WTC11 (cell line): ENCODE data around the gene ZCCHC24. TPM values are rescaled to one million over a fixed set of nuclear protein-coding genes. Genes with fewer than 3 reads are reported as not detected.

Source experiments
- ATAC-seq: fragments of 200-7000 bp; cut with Tn5 transposase; 2 replicates; pipeline ENCODE4 v1.10.0; 2021; ENCODE audit warnings: mild to moderate bottlenecking, moderate library complexity
- CTCF ChIA-PET: fragments of 300-600 bp; sonication (Branson Sonifier 250); formaldehyde crosslinking; loops from one replicate; lab custom pipeline; 2021; ENCODE audit warnings: antibody characterized with exemption; lab: Charles Lee
- POLR2A ChIA-PET: fragments of 350-600 bp; sonication (Branson Sonifier 250); formaldehyde crosslinking; loops from one replicate; lab custom pipeline; 2021; ENCODE audit warnings: antibody characterized with exemption; lab: Charles Lee
- DNase-seq: peaks from one replicate; pipeline ENCODE4 v3.0.0; 2021; ENCODE audit warnings: low spot score
- H3K27ac Mint-ChIP-seq: 2 replicates; pipeline ENCODE4 v1.8.0; 2021; ENCODE audit warnings: mixed read lengths
- H3K27me3 Mint-ChIP-seq: 2 replicates; pipeline ENCODE4 v1.8.0; 2021; ENCODE audit warnings: low read depth, mild to moderate bottlenecking, moderate library complexity, mixed read lengths
- H3K36me3 Mint-ChIP-seq: 2 replicates; pipeline ENCODE4 v1.8.0; 2021; ENCODE audit warnings: mixed read lengths
- H3K4me1 Mint-ChIP-seq: 2 replicates; pipeline ENCODE4 v1.8.0; 2022; ENCODE audit warnings: mixed read lengths
- H3K4me3 Mint-ChIP-seq: 2 replicates; pipeline ENCODE4 v1.8.0; 2021; ENCODE audit warnings: mild to moderate bottlenecking, moderate library complexity, mixed read lengths
- H3K9me3 Mint-ChIP-seq: 2 replicates; pipeline ENCODE4 v1.8.0; 2021; ENCODE audit warnings: mixed read lengths
- AFF4 ChIP-seq: sonication (generic); formaldehyde crosslinking; IDR thresholded peaks from 2 replicates; pipeline ENCODE4 v1.8.1; 2023; ENCODE audit warnings: mild to moderate bottlenecking, missing genetic modification reagents, borderline replicate concordance
- ARID4B ChIP-seq: sonication (generic); formaldehyde crosslinking; IDR thresholded peaks from 2 replicates; pipeline ENCODE4 v1.8.0; 2023; ENCODE audit warnings: missing genetic modification reagents, mild to moderate bottlenecking, borderline replicate concordance
- CBFB ChIP-seq: sonication (generic); formaldehyde crosslinking; IDR thresholded peaks from 2 replicates; pipeline ENCODE4 v1.8.1; 2022; ENCODE audit warnings: mild to moderate bottlenecking, low read depth, missing genetic modification reagents
- CREB1 ChIP-seq: sonication (generic); formaldehyde crosslinking; IDR thresholded peaks from 2 replicates; pipeline ENCODE4 v1.8.0; 2023; ENCODE audit warnings: mild to moderate bottlenecking, missing genetic modification reagents
- CREM ChIP-seq: sonication (generic); formaldehyde crosslinking; IDR thresholded peaks from 2 replicates; pipeline ENCODE4 v1.8.1; 2022; ENCODE audit warnings: mild to moderate bottlenecking, missing genetic modification reagents, moderate library complexity
- CTCF ChIP-seq: fragments of 200-600 bp; IDR thresholded peaks from 2 replicates; pipeline ENCODE4 v1.8.0; 2022; ENCODE audit warnings: antibody characterized with exemption
- ERG ChIP-seq: fragments of 250-450 bp; sonication (Bioruptor Pico); IDR thresholded peaks from 2 replicates; pipeline ENCODE4 v1.8.0; 2021; ENCODE audit warnings: mild to moderate bottlenecking
- ETV6 ChIP-seq: sonication (generic); formaldehyde crosslinking; IDR thresholded peaks from 2 replicates; pipeline ENCODE4 v1.8.1; 2022; ENCODE audit warnings: mild to moderate bottlenecking, missing genetic modification reagents
- GTF2I ChIP-seq: fragments of 250-450 bp; sonication (Bioruptor Pico); conservative IDR thresholded peaks from 2 replicates; pipeline ENCODE4 v1.4.0; 2021; ENCODE audit warnings: mild to moderate bottlenecking
- JAZF1 ChIP-seq: fragments of 250-450 bp; sonication (Bioruptor Pico); IDR thresholded peaks from 2 replicates; pipeline ENCODE4 v1.9.0; 2021; ENCODE audit warnings: moderate library complexity, mild to moderate bottlenecking, inconsistent platforms
- NFYB ChIP-seq: sonication (generic); formaldehyde crosslinking; conservative IDR thresholded peaks from 2 replicates; pipeline ENCODE4 v1.8.0; 2022; ENCODE audit warnings: low read depth, missing genetic modification reagents
- NR1H2 ChIP-seq: sonication (generic); formaldehyde crosslinking; IDR thresholded peaks from 2 replicates; pipeline ENCODE4 v1.9.0; 2021; ENCODE audit warnings: mild to moderate bottlenecking, moderate library complexity, missing genetic modification reagents
- PRRX2 ChIP-seq: fragments of 250-450 bp; sonication (Bioruptor Pico); IDR thresholded peaks from 2 replicates; pipeline ENCODE4 v1.8.0; 2021; ENCODE audit warnings: mild to moderate bottlenecking
- ZNF121 ChIP-seq: sonication (generic); formaldehyde crosslinking; IDR thresholded peaks from 2 replicates; pipeline ENCODE4 v1.8.0; 2023; ENCODE audit warnings: missing genetic modification reagents
- ZNF671 ChIP-seq: fragments of 250-450 bp; sonication (Bioruptor Pico); IDR thresholded peaks from 2 replicates; pipeline ENCODE4 v1.8.0; 2021; ENCODE audit warnings: mild to moderate bottlenecking
- total RNA-seq: library from RNA; stranded (reverse); gene quantifications from 3 replicates; pipeline ENCODE4 v1.2.3, GENCODE V29; 2021
- TF ChIP-seq, protein P1 (sequence below): sonication (generic); formaldehyde crosslinking; IDR thresholded peaks from 2 replicates; pipeline ENCODE4 v1.8.1; 2022; ENCODE audit warnings: low read depth, mild to moderate bottlenecking, moderate library complexity, missing genetic modification reagents, borderline replicate concordance
- TF ChIP-seq, protein P2 (sequence below): sonication (generic); formaldehyde crosslinking; IDR thresholded peaks from 2 replicates; pipeline ENCODE4 v1.8.0; 2023; ENCODE audit warnings: missing genetic modification reagents
- TF ChIP-seq, protein P3 (sequence below): sonication (generic); formaldehyde crosslinking; IDR thresholded peaks from 2 replicates; pipeline ENCODE4 v1.8.1; 2022; ENCODE audit warnings: mild to moderate bottlenecking, moderate library complexity, missing genetic modification reagents

ZCCHC24 gene
- total RNA-seq, 1 experiment from 2014 or later: 7.7 TPM

- no peak overlapping the region for H3K27ac Mint-ChIP-seq
- 0 out of 2 replicates have a peak, but pooled peaks cover under 1% of the 10 kb centered on the region for H3K4me1 Mint-ChIP-seq
- ATAC-seq (peak; percentile 9), DNase-seq (peak; percentile 11)
- H3K9me3 Mint-ChIP-seq: no peaks in the 10 kb centered on the region
- ChIA-PET POLR2A (no interaction called here), CTCF (interaction anchor here (0.5 to 1.4 kb wide), 3 partner anchors 12 to 144 kb away, joined by 3 to 9 read pairs (median 3); no protein-coding TSS in a partner anchor)
- no peaks in the 10 kb centered on the region; the same call in 1 of the 2 replicates for H3K27me3 Mint-ChIP-seq
- no peak overlapping the region for H3K4me3 Mint-ChIP-seq
- TF ChIP-seq ARID4B: no peak
- no peak for TF ChIP-seq JAZF1
- TF ChIP-seq CBFB: no peak
- TF ChIP-seq, protein P1, sequence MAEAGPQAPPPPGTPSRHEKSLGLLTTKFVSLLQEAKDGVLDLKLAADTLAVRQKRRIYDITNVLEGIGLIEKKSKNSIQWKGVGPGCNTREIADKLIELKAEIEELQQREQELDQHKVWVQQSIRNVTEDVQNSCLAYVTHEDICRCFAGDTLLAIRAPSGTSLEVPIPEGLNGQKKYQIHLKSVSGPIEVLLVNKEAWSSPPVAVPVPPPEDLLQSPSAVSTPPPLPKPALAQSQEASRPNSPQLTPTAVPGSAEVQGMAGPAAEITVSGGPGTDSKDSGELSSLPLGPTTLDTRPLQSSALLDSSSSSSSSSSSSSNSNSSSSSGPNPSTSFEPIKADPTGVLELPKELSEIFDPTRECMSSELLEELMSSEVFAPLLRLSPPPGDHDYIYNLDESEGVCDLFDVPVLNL (CRISPR knock-in tag): no peak
- TF ChIP-seq NFYB: no peak
- no peak for TF ChIP-seq CREB1 (CRISPR knock-in tag)
- TF ChIP-seq ZNF121 (CRISPR knock-in tag): no peak
- no peak for TF ChIP-seq ZNF671 (CRISPR knock-in tag)
- TF ChIP-seq CREM: no peak
- no peak for TF ChIP-seq AFF4
- no peak for TF ChIP-seq NR1H2
- no peak for TF ChIP-seq GTF2I
- TF ChIP-seq PRRX2 (CRISPR knock-in tag): no peak
- TF ChIP-seq ERG: no peak
- TF ChIP-seq, protein P2, sequence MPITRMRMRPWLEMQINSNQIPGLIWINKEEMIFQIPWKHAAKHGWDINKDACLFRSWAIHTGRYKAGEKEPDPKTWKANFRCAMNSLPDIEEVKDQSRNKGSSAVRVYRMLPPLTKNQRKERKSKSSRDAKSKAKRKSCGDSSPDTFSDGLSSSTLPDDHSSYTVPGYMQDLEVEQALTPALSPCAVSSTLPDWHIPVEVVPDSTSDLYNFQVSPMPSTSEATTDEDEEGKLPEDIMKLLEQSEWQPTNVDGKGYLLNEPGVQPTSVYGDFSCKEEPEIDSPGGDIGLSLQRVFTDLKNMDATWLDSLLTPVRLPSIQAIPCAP (CRISPR knock-in tag): no peak
- TF ChIP-seq, protein P3, sequence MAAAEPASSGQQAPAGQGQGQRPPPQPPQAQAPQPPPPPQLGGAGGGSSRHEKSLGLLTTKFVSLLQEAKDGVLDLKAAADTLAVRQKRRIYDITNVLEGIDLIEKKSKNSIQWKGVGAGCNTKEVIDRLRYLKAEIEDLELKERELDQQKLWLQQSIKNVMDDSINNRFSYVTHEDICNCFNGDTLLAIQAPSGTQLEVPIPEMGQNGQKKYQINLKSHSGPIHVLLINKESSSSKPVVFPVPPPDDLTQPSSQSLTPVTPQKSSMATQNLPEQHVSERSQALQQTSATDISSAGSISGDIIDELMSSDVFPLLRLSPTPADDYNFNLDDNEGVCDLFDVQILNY (CRISPR knock-in tag): no peak
- TF ChIP-seq CTCF: no peak
- no peak for TF ChIP-seq ETV6 (CRISPR knock-in tag)
- H3K36me3 Mint-ChIP-seq: no peaks in the 10 kb centered on the region
Measured at GRCh38 chr10:79386637-79387465, 58.6 kb downstream of the ZCCHC24 start.
